Iris pigment epithelial cell (primary cell): ENCODE data around the gene SERINC3.
"Not testable (repeated sequence)": the region's sequence is repeated elsewhere in the genome, so short reads cannot be mapped to it uniquely, and the experiment has no call there.

Experiments
- DNase-seq: peaks from one replicate; pipeline ENCODE4 v3.0.0-alpha.2; 2011; ENCODE audit warnings: low read depth

SERINC3 gene

GRCh38 chr20:44491635-44492395 is 30.1 kb downstream of the SERINC3 start:
- DNase-seq: peak; percentile 58

GRCh38 chr20:44489931-44490330 is 31.9 kb downstream of the SERINC3 start:
- no peak for DNase-seq

GRCh38 chr20:44489223-44489622 is 32.6 kb downstream of the SERINC3 start:
- DNase-seq: no peak

- DNase-seq: no peak
These were observed 33.3 kb downstream of the SERINC3 start for GRCh38 chr20:44488551-44488950.

- DNase-seq: no peak
These were observed 36.1 kb downstream of the SERINC3 start for GRCh38 chr20:44485830-44486198.

- DNase-seq: no peak
These were observed 36.6 kb downstream of the SERINC3 start for GRCh38 chr20:44485078-44485829.

- no peak for DNase-seq
These were observed 38.8 kb downstream of the SERINC3 start for GRCh38 chr20:44483112-44483511.

- no peak for DNase-seq
These were observed 40.0 kb downstream of the SERINC3 start for GRCh38 chr20:44481719-44482416.

GRCh38 chr20:44480097-44480496 is 41.8 kb downstream of the SERINC3 start:
- DNase-seq: no peak

GRCh38 chr20:44479643-44480042 is 42.2 kb downstream of the SERINC3 start:
- DNase-seq: no peak

- DNase-seq: no peak
These were observed 43.7 kb downstream of the SERINC3 start for GRCh38 chr20:44478206-44478605.

- no peak for DNase-seq
These were observed 44.7 kb downstream of the SERINC3 start for GRCh38 chr20:44477151-44477550.

- peak; percentile 80 for DNase-seq
These were observed 45.9 kb downstream of the SERINC3 start, which contains the start of gene TTPAL for GRCh38 chr20:44475694-44476560. Gene TTPAL (plus strand): TSS chr20:44475874. CDS start chr20:44480000, 4,126 bp downstream.

- no peak for DNase-seq
These were observed 46.5 kb downstream of the SERINC3 start for GRCh38 chr20:44475372-44475693.

GRCh38 chr20:44472283-44472682 is 49.6 kb downstream of the SERINC3 start:
- DNase-seq: not testable (repeated sequence)

- DNase-seq: peak; percentile 29
These were observed 50.4 kb downstream of the SERINC3 start for GRCh38 chr20:44471481-44471882.

- no peak for DNase-seq
These were observed 51.5 kb downstream of the SERINC3 start for GRCh38 chr20:44470327-44470726.

- DNase-seq: no peak
These were observed 53.7 kb downstream of the SERINC3 start for GRCh38 chr20:44468044-44468782.

- peak; percentile 59 for DNase-seq
These were observed 54.5 kb downstream of the SERINC3 start for GRCh38 chr20:44467289-44467883.

GRCh38 chr20:44465001-44465560 is 56.8 kb downstream of the SERINC3 start:
- no peak for DNase-seq
